Measurements from ENCODE around the gene NEK1. TPM values are rescaled to one million over a fixed set of nuclear protein-coding genes. Genes with fewer than 3 reads are reported as not detected.

Gene NEK1
- total and polyA plus RNA-seq, 2 of the 13 experiments (the other 11 are each of a cell fraction or from before 2014, with no cell fraction given), result 2.9 to 5.4 TPM

GRCh38 chr4:169489306-169489705 is 123.1 kb downstream of the NEK1 start:
- intact Hi-C loops (cut with micrococcal nuclease; ENCODE audit: unreplicated experiment), result loop anchor here (10.0 kb wide), 1 partner anchor 905 kb away; no protein-coding TSS in a partner anchor
- ChIA-PET CTCF (ENCODE audit: low intra/inter-chr PET ratio, low total read pairs) (no interaction called here), POLR2A (no interaction called here)
- Histone ChIP-seq H3K79me2 (ENCODE audit: insufficient read depth, low read length) (no peaks in the 10 kb centered on the region), H4K20me1 (ENCODE audit: insufficient read depth, low read length) (no peaks in the 10 kb centered on the region), H3K4me3 (replicated peaks in 1 of 3; ENCODE audit: insufficient read depth in 1 of 3, low read depth in 2 of 3, low read length in 3 of 3) (no peak overlapping the region), H3K36me3 (replicated peaks in 1 of 2; ENCODE audit: control insufficient read depth in 1 of 2, insufficient read depth in 2 of 2, low read length in 2 of 2) (peaks cover 0 to 3% of the 10 kb centered on the region in 2 experiments; a peak in 1 of 5 replicates), H3K9me3 (ENCODE audit: low read length) (no peaks in the 10 kb centered on the region), H3K27me3 (ENCODE audit: control insufficient read depth in 1 of 2, insufficient read depth in 2 of 2, low read length in 2 of 2) (no peaks in the 10 kb centered on the region), H2AFZ (ENCODE audit: low read length) (no peak overlapping the region), H3K4me2 (ENCODE audit: low read depth, low read length) (no peak overlapping the region), H3K27ac (ENCODE audit: extremely low read length, insufficient read depth, low read length) (no peak overlapping the region), H3K4me1 (ENCODE audit: insufficient read depth, low read length) (peaks cover 5% of the 10 kb centered on the region; the same call in 1 of the 2 replicates), H3K9ac (ENCODE audit: insufficient read depth, low read depth, low read length) (no peak overlapping the region)
- no peak for ATAC-seq
- no peak for DNase-seq (ENCODE audit: low spot score)
- FAIRE-seq, result no peak
- in situ Hi-C loops (cut with HindIII; ENCODE audit: extremely low pct_ligation_motif_present, low pct_unique_long_range_greater_than_20kb), result loop anchor here (10.0 to 25.0 kb wide), 3 partner anchors 485 to 1302 kb away; no protein-coding TSS in a partner anchor
- no TSS peak for BruUV-seq (replicated peaks)
- TF ChIP-seq PBX3 (CRISPR knock-in tag; IDR thresholded peaks at IDR 0.05; ENCODE audit: borderline replicate concordance) (no peak), NCOA1 (CRISPR knock-in tag; IDR thresholded peaks at IDR 0.05) (no peak), ZSCAN21 (CRISPR knock-in tag; IDR thresholded peaks at IDR 0.05; ENCODE audit: borderline replicate concordance) (no peak), ARID5B (CRISPR knock-in tag; IDR thresholded peaks at IDR 0.05) (no peak), MNT (IDR thresholded peaks at IDR 0.05) (no peak), ZNF333 (CRISPR knock-in tag; IDR thresholded peaks at IDR 0.05; ENCODE audit: borderline replicate concordance) (no peak), NFE2 (CRISPR knock-in tag; IDR thresholded peaks at IDR 0.05) (no peak), NR0B2 (CRISPR knock-in tag; IDR thresholded peaks at IDR 0.05) (no peak), SIN3B (IDR thresholded peaks at IDR 0.05; ENCODE audit: low read length) (no peak), SAFB2 (CRISPR knock-in tag; IDR thresholded peaks at IDR 0.05; ENCODE audit: borderline replicate concordance, low read depth) (no peak), HCFC1 (IDR thresholded peaks at IDR 0.05; ENCODE audit: low read depth, low read length) (no peak), ZNF512B (CRISPR knock-in tag; IDR thresholded peaks at IDR 0.05; ENCODE audit: borderline replicate concordance) (no peak), ZNF784 (CRISPR knock-in tag; IDR thresholded peaks at IDR 0.05; ENCODE audit: borderline replicate concordance) (no peak), ZNF776 (CRISPR knock-in tag; IDR thresholded peaks at IDR 0.05) (no peak)

All from HepG2 (cell line).